T-helper 2 cell treated with Interferon-gamma antibody and Interleukin-4, amounts not matched to agents 5 μg/mL and 100 μg/mL, for 36 hours (primary cell): Measurements from ENCODE around the gene SLC16A1.
"Not testable (repeated sequence)": the region's sequence is repeated elsewhere in the genome, so short reads cannot be mapped to it uniquely, and the experiment has no call there.

Experiments
- DNase-seq: peaks from one replicate; pipeline ENCODE4 v3.0.0; 2021; ENCODE audit warnings: low spot score
- H3K27ac Mint-ChIP-seq: one replicate; pipeline ENCODE4 v1.8.0; 2021; ENCODE audit warnings: mild to moderate bottlenecking, mixed read lengths
- H3K27me3 Mint-ChIP-seq: one replicate; pipeline ENCODE4 v1.8.0; 2021; ENCODE audit warnings: low read depth, mixed read lengths
- H3K36me3 Mint-ChIP-seq: one replicate; pipeline ENCODE4 v1.8.0; 2021; ENCODE audit warnings: low read depth, mixed read lengths
- H3K4me1 Mint-ChIP-seq: one replicate; pipeline ENCODE4 v1.8.0; 2021; ENCODE audit warnings: low read depth, mixed read lengths
- H3K4me3 Mint-ChIP-seq: one replicate; pipeline ENCODE4 v1.8.0; 2022; ENCODE audit warnings: mild to moderate bottlenecking, moderate library complexity, mixed read lengths
- H3K9me3 Mint-ChIP-seq: one replicate; pipeline ENCODE4 v1.8.0; 2021; ENCODE audit warnings: mixed read lengths

Gene SLC16A1

GRCh38 chr1:112896783-112897182, 59.2 kb downstream of the SLC16A1 start:
- Mint-ChIP-seq H3K27ac (no peak overlapping the region), H3K4me1 (no peaks in the 10 kb centered on the region)

GRCh38 chr1:112894561-112895011, 61.4 kb downstream of the SLC16A1 start:
- no peak for DNase-seq
- Mint-ChIP-seq H3K4me3 (no peak overlapping the region), H3K4me1 (no peaks in the 10 kb centered on the region), H3K27me3 (no peaks in the 10 kb centered on the region), H3K36me3 (peaks cover 4% of the 10 kb centered on the region), H3K9me3 (peaks cover 18% of the 10 kb centered on the region), H3K27ac (no peak overlapping the region)

More at GRCh38 chr1:112896783-112897182, 59.2 kb downstream of the SLC16A1 start:
- no peak overlapping the region for H3K4me3 Mint-ChIP-seq
- H3K27me3 Mint-ChIP-seq = no peaks in the 10 kb centered on the region
- H3K9me3 Mint-ChIP-seq = peaks cover 22% of the 10 kb centered on the region
- DNase-seq = no peak
- peaks cover 4% of the 10 kb centered on the region for H3K36me3 Mint-ChIP-seq

GRCh38 chr1:112894010-112894292, 62.0 kb downstream of the SLC16A1 start:
- no peak overlapping the region for H3K4me3 Mint-ChIP-seq
- H3K27me3 Mint-ChIP-seq = no peaks in the 10 kb centered on the region
- H3K4me1 Mint-ChIP-seq = no peaks in the 10 kb centered on the region
- H3K27ac Mint-ChIP-seq = no peak overlapping the region
- H3K9me3 Mint-ChIP-seq = peaks cover 18% of the 10 kb centered on the region
- no peak for DNase-seq
- peaks cover 4% of the 10 kb centered on the region for H3K36me3 Mint-ChIP-seq

- H3K36me3 Mint-ChIP-seq = peaks cover 4% of the 10 kb centered on the region
- no peak for DNase-seq
- H3K27ac Mint-ChIP-seq = no peak overlapping the region
- no peaks in the 10 kb centered on the region for H3K27me3 Mint-ChIP-seq
- peaks cover 18% of the 10 kb centered on the region for H3K9me3 Mint-ChIP-seq
- no peak overlapping the region for H3K4me3 Mint-ChIP-seq
- no peaks in the 10 kb centered on the region for H3K4me1 Mint-ChIP-seq
These were observed 62.5 kb downstream of the SLC16A1 start for GRCh38 chr1:112893288-112894009.

- not testable (repeated sequence) for H3K4me1 Mint-ChIP-seq, H3K36me3 Mint-ChIP-seq, H3K9me3 Mint-ChIP-seq, H3K27ac Mint-ChIP-seq, H3K4me3 Mint-ChIP-seq, DNase-seq, H3K27me3 Mint-ChIP-seq
These were observed 66.1 kb downstream of the SLC16A1 start for GRCh38 chr1:112889906-112890305.

- H3K4me1 Mint-ChIP-seq = no peaks in the 10 kb centered on the region
- H3K4me3 Mint-ChIP-seq = no peak overlapping the region
- H3K27me3 Mint-ChIP-seq = no peaks in the 10 kb centered on the region
- no peaks in the 10 kb centered on the region for H3K36me3 Mint-ChIP-seq
- no peak overlapping the region for H3K27ac Mint-ChIP-seq
- H3K9me3 Mint-ChIP-seq = peaks cover 8% of the 10 kb centered on the region
- DNase-seq = no peak
These were observed 66.8 kb downstream of the SLC16A1 start for GRCh38 chr1:112889052-112889768.

- DNase-seq = no peak
- no peaks in the 10 kb centered on the region for H3K36me3 Mint-ChIP-seq
- H3K9me3 Mint-ChIP-seq = peaks cover 4% of the 10 kb centered on the region
These were observed 67.4 kb downstream of the SLC16A1 start for GRCh38 chr1:112888630-112889029.

GRCh38 chr1:112887599-112888283, 68.3 kb downstream of the SLC16A1 start:
- Mint-ChIP-seq H3K4me1 (no peaks in the 10 kb centered on the region), H3K4me3 (no peak overlapping the region), H3K36me3 (no peaks in the 10 kb centered on the region), H3K27ac (no peak overlapping the region), H3K9me3 (no peaks in the 10 kb centered on the region), H3K27me3 (no peaks in the 10 kb centered on the region)
- no peak for DNase-seq

More at GRCh38 chr1:112888630-112889029, 67.4 kb downstream of the SLC16A1 start:
- Mint-ChIP-seq H3K4me3 (no peak overlapping the region), H3K27ac (no peak overlapping the region), H3K27me3 (no peaks in the 10 kb centered on the region), H3K4me1 (no peaks in the 10 kb centered on the region)

GRCh38 chr1:112884996-112885395, 71.0 kb downstream of the SLC16A1 start:
- not testable (repeated sequence) for DNase-seq, H3K36me3 Mint-ChIP-seq, H3K4me1 Mint-ChIP-seq, H3K4me3 Mint-ChIP-seq, H3K27me3 Mint-ChIP-seq, H3K9me3 Mint-ChIP-seq, H3K27ac Mint-ChIP-seq

GRCh38 chr1:112882271-112882744, 73.7 kb downstream of the SLC16A1 start:
- peaks cover 6% of the 10 kb centered on the region for H3K4me1 Mint-ChIP-seq
- peaks cover 17% of the 10 kb centered on the region for H3K27me3 Mint-ChIP-seq
- no peaks in the 10 kb centered on the region for H3K9me3 Mint-ChIP-seq
- H3K4me3 Mint-ChIP-seq = no peak overlapping the region
- H3K27ac Mint-ChIP-seq = no peak overlapping the region
- no peaks in the 10 kb centered on the region for H3K36me3 Mint-ChIP-seq
- DNase-seq = no peak

GRCh38 chr1:112881742-112882127, 74.3 kb downstream of the SLC16A1 start:
- Mint-ChIP-seq H3K9me3 (no peaks in the 10 kb centered on the region), H3K27ac (no peak overlapping the region), H3K4me3 (no peak overlapping the region), H3K27me3 (peaks cover 19% of the 10 kb centered on the region), H3K36me3 (no peaks in the 10 kb centered on the region), H3K4me1 (peaks cover 6% of the 10 kb centered on the region)
- no peak for DNase-seq

- peaks cover 21% of the 10 kb centered on the region for H3K27me3 Mint-ChIP-seq
- H3K9me3 Mint-ChIP-seq = no peaks in the 10 kb centered on the region
- no peaks in the 10 kb centered on the region for H3K36me3 Mint-ChIP-seq
- DNase-seq = no peak
- H3K4me3 Mint-ChIP-seq = no peak overlapping the region
- no peak overlapping the region for H3K27ac Mint-ChIP-seq
- H3K4me1 Mint-ChIP-seq = peaks cover 6% of the 10 kb centered on the region
These were observed 76.2 kb downstream of the SLC16A1 start for GRCh38 chr1:112879834-112880233.

- H3K4me1 Mint-ChIP-seq = peaks cover 9% of the 10 kb centered on the region
- H3K36me3 Mint-ChIP-seq = no peaks in the 10 kb centered on the region
- peaks cover 21% of the 10 kb centered on the region for H3K27me3 Mint-ChIP-seq
- no peak overlapping the region for H3K4me3 Mint-ChIP-seq
- DNase-seq = no peak
- H3K27ac Mint-ChIP-seq = no peak overlapping the region
- H3K9me3 Mint-ChIP-seq = no peaks in the 10 kb centered on the region
These were observed 77.7 kb downstream of the SLC16A1 start for GRCh38 chr1:112878321-112878720.

- no peaks in the 10 kb centered on the region for H3K9me3 Mint-ChIP-seq
- H3K27me3 Mint-ChIP-seq = peaks cover 21% of the 10 kb centered on the region
- H3K4me3 Mint-ChIP-seq = no peak overlapping the region
- no peaks in the 10 kb centered on the region for H3K36me3 Mint-ChIP-seq
- H3K4me1 Mint-ChIP-seq = peaks cover 9% of the 10 kb centered on the region
- no peak for DNase-seq
- H3K27ac Mint-ChIP-seq = no peak overlapping the region
These were observed 78.2 kb downstream of the SLC16A1 start for GRCh38 chr1:112877750-112878149.
